HepG2 (cell line): ENCODE data around the gene RASGRP1.

Source experiments
- ARNT2 ChIP-seq: sonication (generic); formaldehyde crosslinking; IDR thresholded peaks from 2 replicates; pipeline ENCODE4 v1.8.0; 2022; ENCODE audit warnings: mild to moderate bottlenecking, low read depth, missing genetic modification reagents, moderate library complexity
- CEBPB ChIP-seq: IDR thresholded peaks from 2 replicates; pipeline ENCODE4 v1.6.1; 2011; ENCODE audit warnings: low read depth, low read length, improper control_type of control experiment, borderline replicate concordance
- CREB1 ChIP-seq, 2 experiments: fragments of 450-650 bp in 1 of 2; IDR thresholded peaks; 2 replicates each; pipeline ENCODE4 v1.6.1; 2016 to 2017; ENCODE audit warnings: control low read depth in 1 of 2, mild to moderate bottlenecking in 1 of 2, missing compliant biosample characterization in 1 of 2, missing genetic modification characterization in 1 of 2
- ELF1 ChIP-seq: sonication (generic); formaldehyde crosslinking; IDR thresholded peaks from 2 replicates; pipeline ENCODE4 v1.4.0; 2020; ENCODE audit warnings: missing genetic modification reagents
- EZH2 ChIP-seq: conservative IDR thresholded peaks from 2 replicates; pipeline ENCODE4 v1.6.1; 2012; ENCODE audit warnings: mild to moderate bottlenecking, low read depth, low read length, moderate library complexity
- HCFC1 ChIP-seq: fragments of 150-350 bp; IDR thresholded peaks from 2 replicates; pipeline ENCODE4 v1.6.1; 2014; ENCODE audit warnings: low read depth, low read length
- PAF1 ChIP-seq: IDR thresholded peaks from 2 replicates; pipeline ENCODE4 v1.6.1; 2016; ENCODE audit warnings: missing genetic modification reagents, missing compliant biosample characterization
- PHB2 ChIP-seq: fragments of 450-650 bp; IDR thresholded peaks from 2 replicates; pipeline ENCODE4 v1.6.1; 2018; ENCODE audit not compliant: partially characterized antibody
- RBFOX2 ChIP-seq: fragments of 200-400 bp; formaldehyde crosslinking; IDR thresholded peaks from 2 replicates; pipeline ENCODE4 v1.6.1; 2017; ENCODE audit warnings: low read depth, mild to moderate bottlenecking, low read length
- YY1 ChIP-seq: IDR thresholded peaks from 2 replicates; pipeline ENCODE4 v1.6.1; 2011; ENCODE audit warnings: low read length, low read depth, moderate library complexity, mild to moderate bottlenecking; ENCODE audit not compliant: insufficient read depth, insufficient replicate concordance
- ZKSCAN5 ChIP-seq: sonication (generic); formaldehyde crosslinking; IDR thresholded peaks from 2 replicates; pipeline ENCODE4 v1.5.1; 2020; ENCODE audit warnings: mild to moderate bottlenecking, missing genetic modification reagents
- TF ChIP-seq, protein P1 (sequence below): sonication (generic); formaldehyde crosslinking; IDR thresholded peaks from 2 replicates; pipeline ENCODE4 v1.5.0; 2020; ENCODE audit warnings: mild to moderate bottlenecking, missing genetic modification reagents, moderate library complexity
- TF ChIP-seq, protein P2 (sequence below): sonication (generic); formaldehyde crosslinking; IDR thresholded peaks from 2 replicates; pipeline ENCODE4 v1.9.0; 2021; ENCODE audit warnings: missing genetic modification reagents, mild to moderate bottlenecking, borderline replicate concordance

DNA sequence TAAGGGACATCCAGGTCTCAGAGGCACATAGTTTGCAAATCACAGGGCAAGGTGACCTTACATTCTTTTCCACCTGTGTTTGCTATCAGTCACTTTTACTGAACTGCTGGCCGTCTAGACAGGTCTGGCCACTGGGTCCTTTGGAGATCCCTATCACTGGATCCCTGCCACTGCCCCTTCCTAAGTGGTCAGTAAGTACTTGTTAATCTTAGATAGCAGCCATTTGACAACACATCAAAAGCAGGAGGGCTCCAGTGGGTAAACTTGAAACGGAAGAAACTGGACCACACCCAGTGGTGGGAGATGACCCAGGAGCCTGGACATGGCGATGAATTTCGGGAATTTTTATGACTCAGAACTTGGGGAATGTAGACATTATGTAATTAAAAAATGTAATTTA lies 28.9 kb upstream of the RASGRP1 start:
- TF ChIP-seq CREB1 (IDR thresholded peaks at IDR 0.05): no peak
- TF ChIP-seq CREB1 (CRISPR knock-in tag; IDR thresholded peaks at IDR 0.05): no peak
- TF ChIP-seq, protein P1, sequence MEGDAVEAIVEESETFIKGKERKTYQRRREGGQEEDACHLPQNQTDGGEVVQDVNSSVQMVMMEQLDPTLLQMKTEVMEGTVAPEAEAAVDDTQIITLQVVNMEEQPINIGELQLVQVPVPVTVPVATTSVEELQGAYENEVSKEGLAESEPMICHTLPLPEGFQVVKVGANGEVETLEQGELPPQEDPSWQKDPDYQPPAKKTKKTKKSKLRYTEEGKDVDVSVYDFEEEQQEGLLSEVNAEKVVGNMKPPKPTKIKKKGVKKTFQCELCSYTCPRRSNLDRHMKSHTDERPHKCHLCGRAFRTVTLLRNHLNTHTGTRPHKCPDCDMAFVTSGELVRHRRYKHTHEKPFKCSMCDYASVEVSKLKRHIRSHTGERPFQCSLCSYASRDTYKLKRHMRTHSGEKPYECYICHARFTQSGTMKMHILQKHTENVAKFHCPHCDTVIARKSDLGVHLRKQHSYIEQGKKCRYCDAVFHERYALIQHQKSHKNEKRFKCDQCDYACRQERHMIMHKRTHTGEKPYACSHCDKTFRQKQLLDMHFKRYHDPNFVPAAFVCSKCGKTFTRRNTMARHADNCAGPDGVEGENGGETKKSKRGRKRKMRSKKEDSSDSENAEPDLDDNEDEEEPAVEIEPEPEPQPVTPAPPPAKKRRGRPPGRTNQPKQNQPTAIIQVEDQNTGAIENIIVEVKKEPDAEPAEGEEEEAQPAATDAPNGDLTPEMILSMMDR (CRISPR knock-in tag): no peak
- TF ChIP-seq, protein P2, sequence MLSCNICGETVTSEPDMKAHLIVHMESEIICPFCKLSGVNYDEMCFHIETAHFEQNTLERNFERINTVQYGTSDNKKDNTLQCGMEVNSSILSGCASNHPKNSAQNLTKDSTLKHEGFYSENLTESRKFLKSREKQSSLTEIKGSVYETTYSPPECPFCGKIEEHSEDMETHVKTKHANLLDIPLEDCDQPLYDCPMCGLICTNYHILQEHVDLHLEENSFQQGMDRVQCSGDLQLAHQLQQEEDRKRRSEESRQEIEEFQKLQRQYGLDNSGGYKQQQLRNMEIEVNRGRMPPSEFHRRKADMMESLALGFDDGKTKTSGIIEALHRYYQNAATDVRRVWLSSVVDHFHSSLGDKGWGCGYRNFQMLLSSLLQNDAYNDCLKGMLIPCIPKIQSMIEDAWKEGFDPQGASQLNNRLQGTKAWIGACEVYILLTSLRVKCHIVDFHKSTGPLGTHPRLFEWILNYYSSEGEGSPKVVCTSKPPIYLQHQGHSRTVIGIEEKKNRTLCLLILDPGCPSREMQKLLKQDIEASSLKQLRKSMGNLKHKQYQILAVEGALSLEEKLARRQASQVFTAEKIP: no peak
- TF ChIP-seq YY1: no peak
- no peak for TF ChIP-seq PAF1 (CRISPR knock-in tag)
- no peak for TF ChIP-seq EZH2
- TF ChIP-seq ZKSCAN5 (CRISPR knock-in tag): no peak
- TF ChIP-seq ARNT2: no peak
- no peak for TF ChIP-seq HCFC1
- TF ChIP-seq RBFOX2: no peak
- TF ChIP-seq PHB2: no peak
- no peak for TF ChIP-seq CEBPB
- no peak for TF ChIP-seq ELF1 (CRISPR knock-in tag)
